Testis (tissue), 2 donors: ENCODE measurements around the gene CEP95.

Experiments used
- POLR2A ChIP-seq: fragments of 450-650 bp; IDR thresholded peaks from one replicate; pipeline ENCODE4 v1.6.1; 2017; ENCODE audit warnings: antibody characterized with exemption, mild to moderate bottlenecking, moderate library complexity
- TF ChIP-seq, protein P1 (sequence below), 3 experiments: fragments of 450-650 bp in 2 of 3; fragments of 200-600 bp in 1 of 3; sonication (generic) in 1 of 3; IDR thresholded peaks; one replicate each; pipeline ENCODE4 v1.5.1; 2016 to 2019; ENCODE audit warnings: antibody characterized with exemption in 3 of 3, mild to moderate bottlenecking in 2 of 3, moderate library complexity in 1 of 3

DNA sequence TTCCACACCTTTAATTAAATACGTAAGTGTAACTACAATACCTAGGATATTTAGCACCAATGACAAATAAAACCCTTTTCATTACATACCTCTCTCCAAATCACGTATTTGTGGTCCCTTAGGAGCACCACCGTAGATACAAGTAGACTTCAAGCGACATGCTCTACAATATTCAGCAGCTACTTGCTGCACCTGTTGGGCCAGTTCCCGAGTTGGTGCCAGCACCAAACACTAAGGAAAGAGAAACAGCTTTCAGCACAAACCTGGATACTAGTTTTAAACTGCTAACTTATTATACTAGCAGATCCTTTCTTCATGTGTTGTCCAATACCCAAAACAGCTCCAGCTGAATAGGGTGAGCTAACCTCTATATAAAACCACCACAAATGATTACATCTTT lies 3.4 kb upstream of the CEP95 start:
- TF ChIP-seq, protein P1, sequence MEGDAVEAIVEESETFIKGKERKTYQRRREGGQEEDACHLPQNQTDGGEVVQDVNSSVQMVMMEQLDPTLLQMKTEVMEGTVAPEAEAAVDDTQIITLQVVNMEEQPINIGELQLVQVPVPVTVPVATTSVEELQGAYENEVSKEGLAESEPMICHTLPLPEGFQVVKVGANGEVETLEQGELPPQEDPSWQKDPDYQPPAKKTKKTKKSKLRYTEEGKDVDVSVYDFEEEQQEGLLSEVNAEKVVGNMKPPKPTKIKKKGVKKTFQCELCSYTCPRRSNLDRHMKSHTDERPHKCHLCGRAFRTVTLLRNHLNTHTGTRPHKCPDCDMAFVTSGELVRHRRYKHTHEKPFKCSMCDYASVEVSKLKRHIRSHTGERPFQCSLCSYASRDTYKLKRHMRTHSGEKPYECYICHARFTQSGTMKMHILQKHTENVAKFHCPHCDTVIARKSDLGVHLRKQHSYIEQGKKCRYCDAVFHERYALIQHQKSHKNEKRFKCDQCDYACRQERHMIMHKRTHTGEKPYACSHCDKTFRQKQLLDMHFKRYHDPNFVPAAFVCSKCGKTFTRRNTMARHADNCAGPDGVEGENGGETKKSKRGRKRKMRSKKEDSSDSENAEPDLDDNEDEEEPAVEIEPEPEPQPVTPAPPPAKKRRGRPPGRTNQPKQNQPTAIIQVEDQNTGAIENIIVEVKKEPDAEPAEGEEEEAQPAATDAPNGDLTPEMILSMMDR (IDR thresholded peaks at IDR 0.05) = no peak
- no peak for TF ChIP-seq POLR2A
